SU-DHL-6 (cell line): Measurements from ENCODE around the gene ELP2.

Source experiments
- CTCF ChIP-seq: fragments of 200-600 bp; sonication (generic); IDR thresholded peaks from one replicate; pipeline ENCODE4 v1.5.1; 2017; ENCODE audit warnings: antibody characterized with exemption, mild to moderate bottlenecking, low read length, moderate library complexity; ENCODE audit not compliant: insufficient read depth, poor library complexity, severe bottlenecking
- EZH2phosphoT487 ChIP-seq: fragments of 200-600 bp; sonication (generic), shearing (Covaris generic); conservative IDR thresholded peaks from 2 replicates; pipeline ENCODE4 v1.6.1; 2018; ENCODE audit warnings: mild to moderate bottlenecking, antibody characterized with exemption, low read length, moderate library complexity, mixed read lengths

DNA sequence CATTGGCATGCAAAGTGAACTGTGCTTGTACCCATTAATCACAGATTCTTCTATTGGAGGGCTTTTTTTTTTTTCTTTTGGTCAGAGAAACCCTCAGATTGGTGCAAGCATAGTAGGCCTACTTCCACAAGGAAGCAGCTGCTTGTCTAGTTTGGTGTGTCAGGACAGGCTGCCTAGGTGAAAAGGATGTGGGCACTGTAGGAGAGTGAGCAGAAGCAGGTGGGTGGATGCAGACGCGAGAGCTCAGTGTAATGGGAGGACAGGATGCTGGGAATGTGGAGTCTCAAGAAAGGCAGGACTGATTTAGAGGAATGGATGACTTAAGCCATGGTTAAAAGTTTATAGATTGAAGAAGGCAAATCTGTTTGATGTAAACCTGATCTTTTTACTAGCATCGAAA lies 3.1 kb downstream of the ELP2 start:
- no peak for TF ChIP-seq CTCF
- no peak for TF ChIP-seq EZH2phosphoT487
